NAMALWA (cell line): ENCODE data around the gene RIC8A.
A peak's percentile ranks its signal among the peaks of the same experiment; 100 is the strongest.

Source experiments
- DNase-seq: peaks from one replicate; pipeline ENCODE4 v3.0.0-alpha.2; 2015; ENCODE audit warnings: low spot score

RIC8A gene

GRCh38 chr11:204587-205109 lies 2.9 kb upstream of the RIC8A start:
- no peak for DNase-seq

GRCh38 chr11:205221-206001 lies 2.1 kb upstream of the RIC8A start:
- DNase-seq, result no peak

GRCh38 chr11:206002-206384 lies 1.5 kb upstream of the RIC8A start:
- DNase-seq, result no peak

- DNase-seq, result peak; percentile 43
Observed at GRCh38 chr11:206526-207207, 841 bp upstream of the RIC8A start.

DNA sequence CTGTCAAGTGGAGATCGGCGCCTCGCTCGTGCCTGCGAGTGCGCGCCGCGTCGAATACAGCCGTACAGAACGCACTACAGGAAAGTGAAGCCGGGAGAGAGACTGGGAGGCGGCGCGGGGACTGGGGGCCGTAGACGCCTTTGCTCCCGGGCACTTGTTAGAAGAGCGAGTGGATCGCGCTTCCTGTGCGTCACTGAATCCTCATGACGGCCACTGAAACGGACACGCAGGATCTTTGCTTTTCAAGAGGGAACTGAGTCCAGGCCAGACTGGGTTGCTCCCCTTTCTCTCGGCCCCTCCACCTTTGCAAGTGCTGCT lies 314 bp downstream of the RIC8A start:
- no peak for DNase-seq

DNA sequence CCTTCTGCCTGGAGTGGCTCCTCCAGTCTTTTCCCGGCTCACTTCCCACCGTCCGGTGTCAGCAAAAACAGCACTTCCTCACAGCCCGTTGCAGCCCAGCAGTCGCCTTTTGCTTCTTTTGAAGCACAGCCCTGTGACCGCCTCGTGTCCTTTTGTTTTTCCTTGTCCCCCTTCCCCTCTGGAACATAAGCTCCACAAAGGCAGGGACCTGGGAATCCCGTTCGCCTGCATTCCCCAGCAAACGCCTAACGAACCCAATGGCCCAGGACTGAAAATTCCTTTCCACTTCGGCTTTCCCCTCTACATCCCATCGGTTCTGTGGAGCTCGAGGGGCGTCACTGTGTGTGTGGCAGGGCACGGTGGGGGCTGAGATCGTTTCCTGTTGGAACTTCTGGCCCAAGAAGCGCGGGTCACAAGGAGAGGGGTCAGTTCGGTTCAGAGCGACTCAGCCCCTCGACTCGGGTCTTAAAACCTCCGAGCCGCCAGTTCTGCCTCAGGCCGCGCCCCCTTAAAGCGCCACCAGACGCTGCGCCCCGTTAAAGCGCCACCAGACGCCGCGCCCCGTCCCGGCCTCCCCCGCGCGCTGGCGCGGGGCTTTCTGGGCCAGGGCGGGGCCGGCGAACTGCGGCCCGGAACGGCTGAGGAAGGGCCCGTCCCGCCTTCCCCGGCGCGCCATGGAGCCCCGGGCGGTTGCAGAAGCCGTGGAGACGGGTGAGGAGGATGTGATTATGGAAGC lies 841 bp downstream of the RIC8A start:
- peak; percentile 87 for DNase-seq

DNA sequence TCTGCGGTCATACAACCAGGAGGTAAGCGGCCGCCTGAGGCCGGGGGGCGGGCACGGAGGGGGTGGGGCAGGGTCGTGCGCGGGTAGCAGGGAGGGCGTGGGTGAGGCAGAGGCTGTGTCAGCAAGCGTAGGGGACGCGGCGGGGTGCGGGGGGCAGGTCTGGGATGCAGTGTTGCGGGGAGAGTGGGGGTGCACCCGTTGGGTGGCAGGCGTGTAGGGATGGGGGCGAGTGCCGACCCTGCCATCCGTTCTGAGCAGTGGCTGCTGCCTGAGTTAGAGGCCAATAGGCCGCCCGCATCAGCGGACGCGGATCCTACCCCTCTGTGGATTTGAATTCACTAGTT lies 1.4 kb downstream of the RIC8A start:
- no peak for DNase-seq

DNA sequence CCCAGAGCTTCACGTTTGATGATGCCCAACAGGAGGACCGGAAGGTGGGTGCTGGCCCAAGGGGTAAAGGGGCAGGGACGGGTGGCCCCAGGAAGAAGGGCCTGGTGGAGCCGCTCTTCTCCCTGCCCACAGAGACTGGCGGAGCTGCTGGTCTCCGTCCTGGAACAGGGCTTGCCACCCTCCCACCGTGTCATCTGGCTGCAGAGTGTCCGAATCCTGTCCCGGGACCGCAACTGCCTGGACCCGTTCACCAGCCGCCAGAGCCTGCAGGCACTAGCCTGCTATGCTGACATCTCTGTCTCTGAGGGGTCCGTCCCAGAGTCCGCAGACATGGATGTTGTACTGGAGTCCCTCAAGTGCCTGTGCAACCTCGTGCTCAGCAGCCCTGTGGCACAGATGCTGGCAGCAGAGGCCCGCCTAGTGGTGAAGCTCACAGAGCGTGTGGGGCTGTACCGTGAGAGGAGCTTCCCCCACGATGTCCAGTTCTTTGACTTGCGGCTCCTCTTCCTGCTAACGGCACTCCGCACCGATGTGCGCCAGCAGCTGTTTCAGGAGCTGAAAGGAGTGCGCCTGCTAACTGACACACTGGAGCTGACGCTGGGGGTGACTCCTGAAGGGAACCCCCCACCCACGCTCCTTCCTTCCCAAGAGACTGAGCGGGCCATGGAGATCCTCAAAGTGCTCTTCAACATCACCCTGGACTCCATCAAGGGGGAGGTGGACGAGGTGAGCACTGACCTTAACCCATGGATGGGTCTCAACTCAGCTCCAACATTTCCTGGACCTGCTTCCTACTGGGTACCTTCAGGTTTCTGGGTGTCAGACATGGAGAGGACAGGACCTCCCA lies 2.0 kb downstream of the RIC8A start:
- DNase-seq, result no peak

DNA sequence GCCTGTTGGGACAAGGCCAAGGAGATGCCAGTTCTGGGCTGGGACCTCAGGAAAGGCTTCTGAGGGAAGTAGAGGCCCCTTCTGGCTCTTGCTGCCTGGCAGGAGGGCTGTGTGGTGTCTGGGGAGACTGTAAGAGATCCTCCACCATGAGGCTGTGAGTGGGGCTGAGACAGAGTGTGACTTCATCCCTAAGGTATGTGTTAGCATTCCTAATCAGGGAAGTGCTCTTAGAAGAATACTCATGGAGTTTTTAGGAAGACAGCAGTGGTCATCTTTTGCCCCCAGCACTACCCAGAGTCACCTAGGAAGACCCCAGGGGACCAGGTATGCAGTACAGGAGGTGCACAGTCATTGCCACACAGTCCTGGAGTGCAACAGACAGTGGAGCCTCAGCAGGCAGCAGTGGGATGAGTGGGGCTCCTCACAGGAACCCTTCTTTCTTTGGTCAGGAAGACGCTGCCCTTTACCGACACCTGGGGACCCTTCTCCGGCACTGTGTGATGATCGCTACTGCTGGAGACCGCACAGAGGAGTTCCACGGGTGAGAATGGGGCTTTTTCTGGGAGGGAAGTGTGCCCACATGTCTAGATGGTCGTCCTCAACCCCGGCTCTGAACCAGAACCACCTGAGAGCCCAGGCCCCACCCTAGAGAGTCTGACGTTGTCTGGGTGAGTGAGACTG lies 2.8 kb downstream of the RIC8A start:
- no peak for DNase-seq

DNA sequence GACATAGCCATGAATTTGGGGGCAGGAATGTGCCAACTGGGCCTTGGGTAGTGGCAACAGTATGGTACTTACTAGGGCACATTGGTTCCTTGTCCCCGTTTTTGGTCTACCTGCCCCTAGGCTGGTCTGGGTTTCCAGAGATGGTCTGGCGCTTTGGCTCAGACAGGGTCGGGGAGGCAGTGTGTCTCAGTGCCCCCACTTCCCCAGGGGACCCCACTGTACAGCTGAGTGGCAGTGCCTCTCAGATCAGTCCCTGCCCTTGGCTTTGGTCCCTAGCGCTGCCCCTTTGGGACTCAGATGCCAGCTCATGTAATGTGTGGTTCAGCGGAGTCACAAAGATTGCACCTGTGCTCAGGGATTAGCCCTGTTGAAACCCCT lies 3.3 kb downstream of the RIC8A start:
- DNase-seq, result no peak

DNA sequence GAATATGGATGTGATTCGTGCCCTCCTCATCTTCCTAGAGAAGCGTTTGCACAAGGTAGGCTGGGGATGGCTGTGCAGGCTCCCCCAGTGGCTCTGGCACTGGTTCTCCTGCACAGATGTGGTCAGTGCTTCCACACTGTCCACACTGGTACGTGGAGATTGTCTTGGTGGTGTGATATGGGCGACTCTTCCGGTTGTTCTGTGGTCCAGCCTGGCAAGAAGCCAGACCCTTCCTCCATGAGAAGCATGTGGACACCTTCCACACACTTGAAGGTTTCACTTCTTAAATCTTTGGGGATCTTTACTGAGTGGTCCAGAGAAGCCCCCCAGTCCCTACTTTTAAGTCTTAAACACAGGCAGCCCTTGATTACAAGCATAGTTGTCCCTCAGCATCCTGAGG lies 3.8 kb downstream of the RIC8A start:
- no peak for DNase-seq

DNA sequence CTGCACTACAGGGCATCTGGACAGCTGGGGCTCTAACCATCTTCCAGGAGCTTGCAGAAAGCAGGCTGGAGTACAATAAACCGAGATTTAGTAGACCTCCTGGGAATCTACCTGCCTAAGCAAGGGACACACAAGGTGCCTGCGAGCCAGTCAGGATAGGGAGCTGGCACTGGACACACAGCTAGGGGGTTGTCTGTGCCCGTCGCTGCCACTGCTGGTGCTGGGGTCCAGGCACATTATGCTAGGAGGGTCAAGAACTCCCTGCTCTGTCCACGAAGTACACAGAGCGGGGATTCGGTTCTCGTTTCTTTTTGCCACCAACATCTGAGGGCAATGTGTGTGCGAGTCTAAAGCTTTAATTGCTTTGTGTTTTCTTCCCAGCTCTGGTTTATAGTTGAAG lies 4.2 kb downstream of the RIC8A start:
- no peak for DNase-seq

GRCh38 chr11:212150-213100 lies 4.9 kb downstream of the RIC8A start:
- no peak for DNase-seq

- no peak for DNase-seq
Observed at GRCh38 chr11:213111-213510, 5.6 kb downstream of the RIC8A start.

GRCh38 chr11:214083-214482 lies 6.6 kb downstream of the RIC8A start:
- no peak for DNase-seq

DNA sequence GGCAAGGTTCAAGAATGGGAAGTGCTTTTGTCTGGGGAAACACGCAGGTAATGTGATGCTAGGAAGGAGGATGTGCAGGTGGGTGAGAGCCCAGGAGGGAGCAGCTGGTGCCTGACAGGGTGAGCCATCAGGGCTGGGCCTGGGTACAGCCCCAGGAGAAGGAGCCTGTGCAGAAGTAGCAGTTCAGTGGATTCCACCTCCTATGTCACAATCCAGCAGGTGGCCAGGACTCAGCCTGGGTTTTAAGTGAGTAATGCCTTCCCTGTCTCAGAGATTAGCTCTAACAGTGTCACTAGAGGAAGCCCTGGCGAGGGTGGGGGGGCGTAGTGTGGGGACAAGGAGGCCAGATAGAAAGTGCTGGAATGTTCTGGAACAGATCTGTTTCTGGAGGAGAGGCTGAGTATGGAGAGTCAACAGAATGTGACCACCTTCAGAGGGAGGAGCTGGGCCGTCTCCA lies 8.1 kb downstream of the RIC8A start:
- peak; percentile 30 for DNase-seq

DNA sequence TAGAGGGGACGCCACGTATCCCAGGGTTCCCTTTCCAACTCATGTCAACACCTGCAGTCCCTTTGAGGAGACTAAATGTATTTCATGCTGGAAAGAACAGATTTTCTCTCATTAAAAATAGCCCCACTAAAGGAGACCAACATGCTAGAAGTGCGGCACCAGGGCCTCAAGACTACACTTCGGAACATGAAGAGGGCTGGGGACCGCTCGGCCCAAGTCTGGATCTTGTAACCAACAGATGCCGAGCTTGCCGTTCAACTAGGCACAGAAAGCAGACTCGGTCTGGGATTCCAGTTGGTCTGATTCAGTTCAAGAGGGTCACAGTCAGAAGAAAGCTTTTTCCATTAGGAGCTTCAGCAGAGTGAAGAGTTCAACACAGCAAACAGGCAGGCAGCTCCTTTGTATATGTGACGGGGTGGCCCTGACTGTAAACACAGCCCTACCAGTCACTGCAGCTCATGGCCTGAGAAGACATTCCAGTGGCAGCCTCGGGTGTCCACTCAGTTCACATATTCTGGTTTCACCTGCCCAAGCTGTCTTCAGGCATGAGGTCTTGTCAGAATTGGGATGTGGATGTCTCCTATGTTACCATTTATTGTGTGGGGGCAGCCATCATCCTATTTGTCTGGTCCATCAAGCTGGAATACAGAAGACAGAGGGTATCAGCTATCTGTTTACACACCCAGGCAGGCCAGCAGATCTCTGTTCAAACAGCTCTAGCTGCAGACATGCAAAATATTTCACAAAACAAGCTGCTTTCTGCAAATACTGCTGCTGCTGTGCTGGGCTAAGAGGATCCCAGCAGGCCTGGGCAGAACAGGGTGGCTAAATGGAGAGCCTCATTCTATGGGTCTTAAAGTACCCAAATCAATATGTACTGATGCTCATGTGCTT lies 8.8 kb downstream of the RIC8A start:
- no peak for DNase-seq

DNA sequence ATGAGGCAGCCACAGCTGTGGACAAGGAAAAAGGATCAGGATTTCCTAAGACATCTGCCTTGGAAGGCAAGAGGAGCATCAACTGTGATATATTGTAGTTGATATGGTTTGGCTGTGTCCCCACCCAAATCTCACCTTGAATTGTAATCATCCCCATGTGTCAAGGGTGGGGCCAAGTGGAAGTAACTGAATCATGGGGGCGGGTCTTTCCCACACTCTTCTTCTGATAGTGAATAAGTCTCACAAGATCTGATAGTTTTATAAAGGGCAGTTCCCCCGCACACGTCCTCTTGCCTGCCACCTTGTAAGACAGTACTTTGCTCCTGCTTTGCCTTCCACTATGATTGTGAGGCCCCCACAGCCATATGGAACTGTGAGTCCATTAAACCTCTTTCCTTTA lies 10.2 kb downstream of the RIC8A start:
- DNase-seq, result no peak

GRCh38 chr11:218815-219593 lies 11.5 kb downstream of the RIC8A start:
- DNase-seq, result no peak
